B cell (primary cell): Measurements from ENCODE around the gene ZFP64. TPM values are rescaled to one million over a fixed set of nuclear protein-coding genes. Genes with fewer than 3 reads are reported as not detected.

ENCODE experiments used
- ATAC-seq: fragments of 200-7000 bp; cut with Tn5 transposase; one replicate; pipeline ENCODE4 v1.10.0; 2021; ENCODE audit warnings: low read depth, mild to moderate bottlenecking, moderate number of reproducible peaks, moderate library complexity
- CTCF ChIA-PET: fragments of 350-600 bp; sonication (Branson Sonifier 250); formaldehyde crosslinking; loops from one replicate; lab custom pipeline; 2021; ENCODE audit warnings: antibody characterized with exemption, inconsistent platforms; lab: Charles Lee
- POLR2A ChIA-PET: fragments of 350-600 bp; sonication (Branson Sonifier 250); formaldehyde crosslinking; loops from one replicate; lab custom pipeline; 2021; ENCODE audit warnings: antibody characterized with exemption; lab: Charles Lee
- DNase-seq: peaks from one replicate; pipeline ENCODE4 v3.0.0; 2013
- H2AFZ ChIP-seq: 2 replicates; pipeline ENCODE4 v1.6.1; 2012; ENCODE audit warnings: mild to moderate bottlenecking, low read depth, low read length; ENCODE audit not compliant: insufficient read depth, poor library complexity, severe bottlenecking
- H3K27ac ChIP-seq, 2 donors: 1 replicate in 1 of 2; 2 replicates in 1 of 2; pipeline ENCODE4 v1.5.1; 2012 to 2013; ENCODE audit warnings: low read length in 2 of 2, mild to moderate bottlenecking in 2 of 2, moderate library complexity in 1 of 2
- H3K27me3 ChIP-seq, 4 experiments: fragments of 200-600 bp in 1 of 4; sonication (generic) in 1 of 4; replicated peaks in 1 of 4; 1 replicate in 2 of 4; 2 replicates in 2 of 4; pipeline versions ENCODE4 v1.6.1 to v1.7.0; 2013 to 2016; ENCODE audit warnings: low read length in 3 of 4, mild to moderate bottlenecking in 2 of 4, mixed read lengths in 1 of 4, moderate library complexity in 1 of 4; ENCODE audit not compliant: insufficient read depth in 4 of 4, control insufficient read depth in 3 of 4; ENCODE audit errors: control extremely low read depth in 1 of 4
- H3K36me3 ChIP-seq, 2 experiments: replicated peaks in 1 of 2; 1 replicate in 1 of 2; 2 replicates in 1 of 2; pipeline versions ENCODE4 v1.6.1 to v1.7.1; 2013; ENCODE audit warnings: low read length in 1 of 2; ENCODE audit not compliant: insufficient read depth in 2 of 2, control insufficient read depth in 1 of 2; ENCODE audit errors: control extremely low read depth in 1 of 2, extremely low read depth in 1 of 2
- H3K4me1 ChIP-seq, 2 donors: fragments of 200-600 bp in 1 of 2; sonication (generic) in 1 of 2; 1 replicate in 1 of 2; 2 replicates in 1 of 2; pipeline versions ENCODE4 v1.5.1 to v1.6.1; 2013 to 2017; ENCODE audit warnings: low read length in 2 of 2; ENCODE audit not compliant: control insufficient read depth in 2 of 2, insufficient read depth in 2 of 2
- H3K4me2 ChIP-seq: replicated peaks from 2 replicates; pipeline ENCODE3; 2012; ENCODE audit warnings: mild to moderate bottlenecking, low read depth, low read length; ENCODE audit not compliant: poor library complexity, severe bottlenecking
- H3K4me3 ChIP-seq, 5 experiments: fragments of 200-600 bp in 1 of 5; sonication (generic) in 1 of 5; 1 replicate in 3 of 5; 2 replicates in 2 of 5; pipeline versions ENCODE4 v1.5.1 to v1.7.0; 2011 to 2016; ENCODE audit warnings: low read length in 4 of 5, mild to moderate bottlenecking in 4 of 5, low read depth in 2 of 5, control low read depth in 1 of 5, moderate library complexity in 1 of 5; ENCODE audit not compliant: insufficient read depth in 1 of 5; ENCODE audit errors: control extremely low read depth in 1 of 5, extremely low read depth in 1 of 5
- H3K79me2 ChIP-seq: fragments of 200-600 bp; sonication (generic); one replicate; pipeline ENCODE4 v1.6.0; 2016; ENCODE audit warnings: low read length; ENCODE audit not compliant: control insufficient read depth, insufficient read depth
- H3K9ac ChIP-seq: fragments of 200-600 bp; sonication (generic); 2 replicates; pipeline ENCODE4 v1.6.1; 2017; ENCODE audit warnings: mild to moderate bottlenecking, low read length, moderate library complexity
- H3K9me3 ChIP-seq, 3 donors: one replicate each; pipeline versions ENCODE4 v1.6.1 to v1.7.1; 2013; ENCODE audit warnings: low read length in 2 of 3; ENCODE audit not compliant: control insufficient read depth in 2 of 3, insufficient read depth in 1 of 3; ENCODE audit errors: control extremely low read depth in 1 of 3
- H4K20me1 ChIP-seq: 2 replicates; pipeline ENCODE4 v1.6.0; 2012; ENCODE audit warnings: mild to moderate bottlenecking, low read length; ENCODE audit not compliant: insufficient read depth, control insufficient read depth, poor library complexity, severe bottlenecking
- H3K27ac Mint-ChIP-seq: one replicate; pipeline ENCODE4 v1.8.0; 2021; ENCODE audit warnings: mixed read lengths
- H3K27me3 Mint-ChIP-seq: one replicate; pipeline ENCODE4 v1.8.0; 2021; ENCODE audit warnings: mixed read lengths
- H3K4me1 Mint-ChIP-seq: one replicate; pipeline ENCODE4 v1.8.0; 2021; ENCODE audit warnings: mixed read lengths
- H3K4me3 Mint-ChIP-seq: one replicate; pipeline ENCODE4 v1.8.0; 2021; ENCODE audit warnings: mixed read lengths
- H3K9me3 Mint-ChIP-seq: one replicate; pipeline ENCODE4 v1.8.0; 2022; ENCODE audit warnings: mixed read lengths; ENCODE audit not compliant: insufficient read depth
- CTCF ChIP-seq: fragments of 200-600 bp; IDR thresholded peaks from one replicate; pipeline ENCODE4 v1.8.0; 2022; ENCODE audit warnings: antibody characterized with exemption, mild to moderate bottlenecking
- EZH2 ChIP-seq: IDR thresholded peaks from 2 replicates; pipeline ENCODE4 v1.6.1; 2012; ENCODE audit warnings: borderline replicate concordance, low read depth, mild to moderate bottlenecking, moderate library complexity, low read length; ENCODE audit not compliant: insufficient read depth, poor library complexity, severe bottlenecking
- WGBS: methylation state at CpG from one replicate; pipeline ENCODE4 v1.1.5; 2013; ENCODE audit warnings: missing lambda C conversion rate; ENCODE audit not compliant: insufficient coverage; 5-methylcytosine and 5-hydroxymethylcytosine counted together
- intact Hi-C: fragments of 100-400 bp; cut with micrococcal nuclease; formaldehyde crosslinking; loops from one replicate; pipeline ENCODE4 v1.10.0; 2022
- polyA plus RNA-seq: library from polyadenylated mRNA; depleted of rRNA; stranded (reverse); fragments of >200 nt; gene quantifications from 2 replicates; pipeline ENCODE4 v1.2.3, GENCODE V29; 2012
- total RNA-seq, 2 donors: library from RNA; stranded (reverse); fragments of 120-200 nt in 1 of 2; gene quantifications; 1 replicate in 1 of 2; 2 replicates in 1 of 2; pipeline versions ENCODE4 v1.2.3 to v1.2.4, GENCODE V29; 2013 to 2022

The ZFP64 gene
- total and polyA plus RNA-seq, 2 donors (not counting 1 experiment from before 2014, with no cell fraction given): 14.2 to 15.1 TPM

GRCh38 chr20:52104546-52105441, 86.8 kb downstream of the ZFP64 start:
- ChIA-PET CTCF (interaction anchor here (1.1 to 2.1 kb wide), 3 partner anchors 23 to 1117 kb away, joined by 3 to 7 read pairs (median 5); no protein-coding TSS in a partner anchor), POLR2A (no interaction called here)
- peaks cover 27% of the 10 kb centered on the region for H3K27me3 Mint-ChIP-seq
- intact Hi-C loops: no loop called here
- no peak for ATAC-seq
- Histone ChIP-seq H3K27ac (no peak overlapping the region), H3K79me2 (no peaks in the 10 kb centered on the region), H3K4me2 (peak overlapping the region; percentile 70), H3K4me1 (peaks cover 28 to 31% of the 10 kb centered on the region in 2 donors), H3K9me3 (peaks cover 0 to 18% (median 0%) of the 10 kb centered on the region in 3 donors), H3K9ac (peak overlapping the region; percentile 32), H3K27me3 (peaks cover 0 to 40% (median 20%) of the 10 kb centered on the region in 4 experiments), H2AFZ (no peak overlapping the region), H4K20me1 (no peaks in the 10 kb centered on the region), H3K36me3 (no peaks in the 10 kb centered on the region), H3K4me3 (peak overlapping the region in 3 of 5 experiments; percentile 18 to 33 (median 27))
- no peak overlapping the region for H3K27ac Mint-ChIP-seq
- WGBS: 3% methylated on average over 82 of the region's 82 CpGs
- H3K4me3 Mint-ChIP-seq: peak overlapping the region; percentile 78
- TF ChIP-seq CTCF: no peak
- TF ChIP-seq EZH2: peak; percentile 81
- no peaks in the 10 kb centered on the region for H3K9me3 Mint-ChIP-seq
- DNase-seq: peak; percentile 19
- peaks cover 32% of the 10 kb centered on the region for H3K4me1 Mint-ChIP-seq
